Measurements from ENCODE around the gene RNASEH1.

RNASEH1 gene

DNA sequence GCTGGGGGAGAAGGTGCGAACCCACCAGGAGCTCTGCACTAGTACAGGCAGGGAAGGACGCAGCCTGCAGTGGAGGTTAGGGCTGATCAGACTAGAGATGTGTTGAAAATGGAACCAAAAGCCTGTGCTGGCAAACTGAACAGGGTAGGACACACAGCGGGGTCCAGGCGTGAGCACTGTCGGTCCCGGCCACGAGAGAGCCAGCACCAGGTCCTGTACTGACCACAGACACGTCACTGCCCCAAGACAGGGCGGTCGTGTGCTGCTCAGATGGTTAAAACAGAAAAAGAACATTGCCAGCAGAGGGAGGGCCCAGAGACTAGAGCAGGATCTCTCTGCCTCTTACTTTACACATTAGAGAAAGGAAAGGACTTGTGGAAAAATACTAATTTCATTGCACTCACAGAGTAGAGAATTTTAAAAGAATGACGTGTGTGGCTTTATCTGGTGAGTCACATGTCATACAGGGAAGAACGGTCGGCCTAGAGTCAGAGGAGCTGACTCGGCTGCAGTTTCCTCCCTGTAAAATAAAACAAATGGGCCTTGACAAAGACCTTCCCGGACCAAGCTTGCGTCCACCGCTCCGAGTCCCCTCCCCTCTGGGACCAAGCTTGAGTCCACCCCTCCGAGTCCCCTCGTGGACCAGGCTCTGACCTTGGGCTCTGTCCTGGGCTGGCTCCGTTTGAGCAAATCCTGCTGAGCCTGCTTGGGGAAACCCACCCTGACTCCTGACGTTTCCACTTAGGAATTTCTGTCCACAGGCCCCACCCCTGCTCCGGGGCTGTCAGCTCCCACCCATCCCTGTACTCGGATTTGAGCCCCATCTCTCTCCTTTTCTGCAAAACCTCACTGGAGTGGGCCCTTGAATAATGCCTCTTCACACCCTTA is 22.1 kb downstream of the RNASEH1 start:
- H3K9me3 ChIP-seq (ENCODE audit: severe bottlenecking), result no peaks in the 10 kb centered on the region
- peaks cover 18% of the 10 kb centered on the region for H3K4me1 ChIP-seq (ENCODE audit: insufficient read depth, poor library complexity, severe bottlenecking)
- DNase-seq (ENCODE audit: low spot score), result peak; percentile 76
- TF ChIP-seq, protein P1, sequence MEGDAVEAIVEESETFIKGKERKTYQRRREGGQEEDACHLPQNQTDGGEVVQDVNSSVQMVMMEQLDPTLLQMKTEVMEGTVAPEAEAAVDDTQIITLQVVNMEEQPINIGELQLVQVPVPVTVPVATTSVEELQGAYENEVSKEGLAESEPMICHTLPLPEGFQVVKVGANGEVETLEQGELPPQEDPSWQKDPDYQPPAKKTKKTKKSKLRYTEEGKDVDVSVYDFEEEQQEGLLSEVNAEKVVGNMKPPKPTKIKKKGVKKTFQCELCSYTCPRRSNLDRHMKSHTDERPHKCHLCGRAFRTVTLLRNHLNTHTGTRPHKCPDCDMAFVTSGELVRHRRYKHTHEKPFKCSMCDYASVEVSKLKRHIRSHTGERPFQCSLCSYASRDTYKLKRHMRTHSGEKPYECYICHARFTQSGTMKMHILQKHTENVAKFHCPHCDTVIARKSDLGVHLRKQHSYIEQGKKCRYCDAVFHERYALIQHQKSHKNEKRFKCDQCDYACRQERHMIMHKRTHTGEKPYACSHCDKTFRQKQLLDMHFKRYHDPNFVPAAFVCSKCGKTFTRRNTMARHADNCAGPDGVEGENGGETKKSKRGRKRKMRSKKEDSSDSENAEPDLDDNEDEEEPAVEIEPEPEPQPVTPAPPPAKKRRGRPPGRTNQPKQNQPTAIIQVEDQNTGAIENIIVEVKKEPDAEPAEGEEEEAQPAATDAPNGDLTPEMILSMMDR (IDR thresholded peaks at IDR 0.05; ENCODE audit: poor library complexity, severe bottlenecking), result peak; percentile 16
- no peaks in the 10 kb centered on the region for H3K36me3 ChIP-seq (ENCODE audit: low read depth)
- no peak overlapping the region for H3K4me3 ChIP-seq (ENCODE audit: severe bottlenecking)
- peak overlapping the region; percentile 94 for H3K27ac ChIP-seq (ENCODE audit: poor library complexity, severe bottlenecking)
- no peaks in the 10 kb centered on the region for H3K27me3 ChIP-seq (ENCODE audit: insufficient read depth, poor library complexity, severe bottlenecking)
- ATAC-seq (ENCODE audit: low read depth), result peak; percentile 82

DNA sequence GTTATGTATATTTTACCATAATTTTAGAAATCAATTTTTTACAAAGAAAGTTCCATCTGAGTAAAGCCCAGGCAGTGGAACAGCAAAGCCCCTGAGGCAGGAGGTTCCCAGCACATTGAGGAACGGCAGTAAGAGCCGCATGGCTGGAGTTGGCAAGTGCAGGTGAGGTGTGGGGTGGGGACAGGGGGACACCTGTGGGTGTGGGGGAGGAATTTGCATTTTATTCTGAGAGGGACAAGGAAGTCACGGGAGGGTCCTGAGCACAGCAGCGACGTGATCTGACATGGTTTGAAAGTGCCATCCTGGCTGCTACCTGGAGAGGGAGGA is 22.7 kb downstream of the RNASEH1 start:
- peak overlapping the region; percentile 94 for H3K27ac ChIP-seq (ENCODE audit: poor library complexity, severe bottlenecking)
- ATAC-seq (ENCODE audit: low read depth) (no peak), DNase-seq (ENCODE audit: low spot score) (no peak)
- H3K9me3 ChIP-seq (ENCODE audit: severe bottlenecking), result no peaks in the 10 kb centered on the region
- no peaks in the 10 kb centered on the region for H3K36me3 ChIP-seq (ENCODE audit: low read depth)
- no peaks in the 10 kb centered on the region for H3K27me3 ChIP-seq (ENCODE audit: insufficient read depth, poor library complexity, severe bottlenecking)
- TF ChIP-seq, protein P1 (IDR thresholded peaks at IDR 0.05; ENCODE audit: poor library complexity, severe bottlenecking), result no peak
- H3K4me1 ChIP-seq (ENCODE audit: insufficient read depth, poor library complexity, severe bottlenecking), result peaks cover 18% of the 10 kb centered on the region
- H3K4me3 ChIP-seq (ENCODE audit: severe bottlenecking), result no peak overlapping the region

DNA sequence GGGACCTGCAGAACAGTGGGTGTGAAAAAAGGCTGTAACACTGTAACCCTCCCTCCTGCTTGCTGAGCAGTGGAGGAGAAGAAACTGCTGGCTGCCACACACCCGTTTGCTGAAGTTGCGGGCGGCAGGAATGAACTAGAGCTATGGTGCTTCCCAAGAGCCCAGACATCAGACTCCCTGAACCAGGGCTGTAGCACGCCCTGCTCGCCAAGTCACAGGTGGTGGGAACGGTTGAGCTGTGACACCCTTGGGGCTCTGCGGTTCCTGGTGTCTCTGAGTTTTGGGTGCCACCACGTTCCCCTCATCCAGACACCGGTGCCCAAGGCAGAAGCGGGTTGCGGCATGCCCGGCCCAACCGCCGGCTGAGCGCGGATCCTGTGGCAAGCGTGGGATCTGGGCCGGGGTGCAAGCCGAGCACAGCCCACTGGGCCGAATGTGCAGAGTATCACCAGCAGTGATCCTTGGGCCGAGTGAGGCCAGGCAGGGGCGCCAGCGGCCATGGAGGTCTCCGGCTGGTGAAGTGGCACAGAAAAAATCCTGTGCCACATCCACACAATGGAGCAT is 23.8 kb downstream of the RNASEH1 start:
- Histone ChIP-seq H3K9me3 (ENCODE audit: severe bottlenecking) (no peaks in the 10 kb centered on the region), H3K4me1 (ENCODE audit: insufficient read depth, poor library complexity, severe bottlenecking) (peaks cover 18% of the 10 kb centered on the region), H3K27me3 (ENCODE audit: insufficient read depth, poor library complexity, severe bottlenecking) (no peaks in the 10 kb centered on the region), H3K4me3 (ENCODE audit: severe bottlenecking) (no peak overlapping the region), H3K27ac (ENCODE audit: poor library complexity, severe bottlenecking) (no peak overlapping the region), H3K36me3 (ENCODE audit: low read depth) (no peaks in the 10 kb centered on the region)
- DNase-seq (ENCODE audit: low spot score), result no peak
- TF ChIP-seq, protein P1 (IDR thresholded peaks at IDR 0.05; ENCODE audit: poor library complexity, severe bottlenecking), result no peak
- ATAC-seq (ENCODE audit: low read depth), result no peak

DNA sequence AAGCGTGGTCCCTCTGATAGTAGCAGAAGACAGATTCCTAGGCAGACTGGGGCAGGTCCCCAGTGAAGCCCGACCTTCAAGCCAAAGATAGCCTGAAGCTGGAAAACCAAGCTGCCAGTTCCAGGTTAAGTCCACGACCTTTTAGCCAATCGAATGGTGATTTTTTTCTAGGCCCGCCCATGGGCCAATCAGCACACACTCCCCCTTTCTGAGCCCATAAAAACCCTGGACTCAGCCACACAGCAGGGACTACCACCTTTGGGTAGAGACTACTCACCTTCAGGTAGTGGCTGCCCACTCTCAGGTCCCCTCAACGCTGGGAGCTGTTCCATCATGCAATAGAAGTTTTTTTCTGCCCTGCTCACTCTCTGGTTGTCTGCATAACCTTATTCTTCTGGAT is 24.3 kb downstream of the RNASEH1 start:
- DNase-seq (ENCODE audit: low spot score) (no peak), ATAC-seq (ENCODE audit: low read depth) (no peak)
- Histone ChIP-seq H3K36me3 (ENCODE audit: low read depth) (no peaks in the 10 kb centered on the region), H3K4me3 (ENCODE audit: severe bottlenecking) (no peak overlapping the region), H3K9me3 (ENCODE audit: severe bottlenecking) (no peaks in the 10 kb centered on the region), H3K4me1 (ENCODE audit: insufficient read depth, poor library complexity, severe bottlenecking) (peaks cover 18% of the 10 kb centered on the region), H3K27ac (ENCODE audit: poor library complexity, severe bottlenecking) (no peak overlapping the region), H3K27me3 (ENCODE audit: insufficient read depth, poor library complexity, severe bottlenecking) (no peaks in the 10 kb centered on the region)
- TF ChIP-seq, protein P1 (IDR thresholded peaks at IDR 0.05; ENCODE audit: poor library complexity, severe bottlenecking), result no peak

DNA sequence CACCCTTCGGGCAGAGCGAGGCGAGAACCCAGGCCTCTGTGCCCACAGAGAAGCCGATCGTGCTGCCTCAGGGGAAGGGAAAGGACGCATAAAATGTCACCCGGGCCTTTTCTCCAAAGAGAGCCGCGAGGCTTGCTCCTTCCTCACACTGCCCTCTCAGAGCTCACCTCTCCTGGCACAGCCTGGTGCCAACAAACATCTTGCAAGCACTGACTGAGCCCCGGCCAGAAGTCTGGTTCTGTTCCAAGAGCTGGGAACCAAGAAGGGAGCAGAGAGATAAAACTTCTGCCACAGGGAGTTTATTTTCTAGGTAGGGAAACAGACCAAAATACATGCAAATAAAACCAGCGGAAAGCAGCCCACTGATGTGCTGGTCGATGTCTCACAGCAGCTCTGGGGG is 25.2 kb downstream of the RNASEH1 start:
- Histone ChIP-seq H3K4me1 (ENCODE audit: insufficient read depth, poor library complexity, severe bottlenecking) (peaks cover 18% of the 10 kb centered on the region), H3K27me3 (ENCODE audit: insufficient read depth, poor library complexity, severe bottlenecking) (no peaks in the 10 kb centered on the region), H3K27ac (ENCODE audit: poor library complexity, severe bottlenecking) (no peak overlapping the region), H3K36me3 (ENCODE audit: low read depth) (no peaks in the 10 kb centered on the region), H3K4me3 (ENCODE audit: severe bottlenecking) (no peak overlapping the region), H3K9me3 (ENCODE audit: severe bottlenecking) (no peaks in the 10 kb centered on the region)
- no peak for DNase-seq (ENCODE audit: low spot score)
- TF ChIP-seq, protein P1 (IDR thresholded peaks at IDR 0.05; ENCODE audit: poor library complexity, severe bottlenecking), result no peak
- no peak for ATAC-seq (ENCODE audit: low read depth)

Measured in RWPE2 (cell line).